Measurements from ENCODE around the gene GPD2. TPM values are rescaled to one million over a fixed set of nuclear protein-coding genes. Genes with fewer than 3 reads are reported as not detected.

The GPD2 gene
- total RNA-seq = 53.0 and 59.7 TPM in 2 replicates

- H3K4me1 ChIP-seq (ENCODE audit: insufficient read depth, low read length) = peaks cover 40% of the 10 kb centered on the region
- DNase-seq (ENCODE audit: insufficient read length, low spot score, missing footprints) = peak; percentile 95
- H2AFZ ChIP-seq (ENCODE audit: low read length) = peak within 1 kb of the TSS; percentile 93
- peak within 1 kb of the TSS; percentile 88 for H3K4me2 ChIP-seq (ENCODE audit: insufficient read depth, low read length)
- no peak for TF ChIP-seq CTCF (IDR thresholded peaks at IDR 0.05; ENCODE audit: extremely low read depth, low read depth, low read length)
- H3K27me3 ChIP-seq (ENCODE audit: insufficient read depth, low read length) = no peaks in the 10 kb centered on the region
- H3K27ac ChIP-seq (ENCODE audit: low read depth, low read length) = peak within 1 kb of the TSS; percentile 91
- no peaks in the 10 kb centered on the region for H3K36me3 ChIP-seq (ENCODE audit: insufficient read depth, low read length)
- peaks cover 41% of the 10 kb centered on the region for H3K79me2 ChIP-seq (ENCODE audit: insufficient read depth, low read length)
- no peaks in the 10 kb centered on the region for H4K20me1 ChIP-seq (ENCODE audit: insufficient read depth, low read length)
- no peaks in the 10 kb centered on the region for H3K9me3 ChIP-seq (ENCODE audit: low read depth, low read length)
- peak within 1 kb of the TSS; percentile 85 for H3K4me3 ChIP-seq (ENCODE audit: insufficient read depth, low read length)
Observed at GRCh38 chr2:156435718-156436496, at the start of gene GPD2. TSS of gene GPD2 (plus strand) at chr2:156436379. CDS start at chr2:156476106, 39,727 bp downstream.

- H3K4me3 ChIP-seq (ENCODE audit: insufficient read depth, low read length) = no peak overlapping the region
- DNase-seq (ENCODE audit: insufficient read length, low spot score, missing footprints) = no peak
- no peaks in the 10 kb centered on the region for H3K27me3 ChIP-seq (ENCODE audit: insufficient read depth, low read length)
- H3K79me2 ChIP-seq (ENCODE audit: insufficient read depth, low read length) = no peaks in the 10 kb centered on the region
- no peak for TF ChIP-seq CTCF (IDR thresholded peaks at IDR 0.05; ENCODE audit: extremely low read depth, low read depth, low read length)
- no peaks in the 10 kb centered on the region for H4K20me1 ChIP-seq (ENCODE audit: insufficient read depth, low read length)
- no peak overlapping the region for H3K4me2 ChIP-seq (ENCODE audit: insufficient read depth, low read length)
- H3K4me1 ChIP-seq (ENCODE audit: insufficient read depth, low read length) = peaks cover under 1% of the 10 kb centered on the region
- no peaks in the 10 kb centered on the region for H3K36me3 ChIP-seq (ENCODE audit: insufficient read depth, low read length)
- no peaks in the 10 kb centered on the region for H3K9me3 ChIP-seq (ENCODE audit: low read depth, low read length)
- H2AFZ ChIP-seq (ENCODE audit: low read length) = no peak overlapping the region
- H3K27ac ChIP-seq (ENCODE audit: low read depth, low read length) = no peak overlapping the region
Observed at GRCh38 chr2:156394033-156394741, 42.0 kb upstream of the GPD2 start.

GRCh38 chr2:156396126-156396525 is 40.1 kb upstream of the GPD2 start:
- no peaks in the 10 kb centered on the region for H4K20me1 ChIP-seq (ENCODE audit: insufficient read depth, low read length)
- no peak overlapping the region for H3K27ac ChIP-seq (ENCODE audit: low read depth, low read length)

More at GRCh38 chr2:156396126-156396525, 40.1 kb upstream of the GPD2 start:
- Histone ChIP-seq H2AFZ (ENCODE audit: low read length) (no peak overlapping the region), H3K36me3 (ENCODE audit: insufficient read depth, low read length) (no peaks in the 10 kb centered on the region), H3K4me1 (ENCODE audit: insufficient read depth, low read length) (peaks cover 8% of the 10 kb centered on the region), H3K27me3 (ENCODE audit: insufficient read depth, low read length) (no peaks in the 10 kb centered on the region), H3K4me3 (ENCODE audit: insufficient read depth, low read length) (no peak overlapping the region), H3K9me3 (ENCODE audit: low read depth, low read length) (no peaks in the 10 kb centered on the region), H3K4me2 (ENCODE audit: insufficient read depth, low read length) (no peak overlapping the region), H3K79me2 (ENCODE audit: insufficient read depth, low read length) (no peaks in the 10 kb centered on the region)
- no peak for DNase-seq (ENCODE audit: insufficient read length, low spot score, missing footprints)
- no peak for TF ChIP-seq CTCF (IDR thresholded peaks at IDR 0.05; ENCODE audit: extremely low read depth, low read depth, low read length)

Data from osteoblast (primary cell).